ENCODE data around the gene KRTAP4-5. TPM values are rescaled to one million over a fixed set of nuclear protein-coding genes. Genes with fewer than 3 reads are reported as not detected.

KRTAP4-5 gene
- total RNA-seq, 1 donor from 2014 or later, result not detected

DNA sequence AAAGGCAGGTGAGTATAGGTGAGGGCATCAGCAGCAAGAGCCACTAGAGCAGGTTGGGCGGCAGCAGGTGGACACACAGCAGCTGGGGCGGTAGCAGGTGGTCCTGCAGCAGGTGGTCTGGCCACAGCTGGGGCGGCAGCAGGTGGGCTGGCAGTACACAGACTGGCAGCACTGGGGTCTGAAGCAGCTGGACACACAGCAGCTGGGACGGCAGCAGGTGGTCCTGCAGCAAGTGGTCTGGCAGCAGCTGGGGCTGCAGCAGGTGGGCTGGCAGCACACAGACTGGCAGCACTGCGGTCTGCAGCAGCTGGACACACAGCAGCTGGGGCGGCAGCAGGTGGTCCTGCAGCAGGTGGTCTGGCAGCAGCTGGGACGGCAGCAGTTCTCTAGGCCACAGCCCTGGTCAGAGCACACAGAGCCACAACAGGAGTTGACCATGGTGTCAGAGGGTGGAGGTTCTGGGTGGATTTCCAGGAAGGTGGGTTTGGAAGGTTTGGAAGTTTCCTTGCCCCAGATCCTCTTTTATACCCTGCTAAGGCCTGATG, 28.2 kb upstream of the KRTAP4-5 start, which contains the start of gene KRTAP4-2:
Gene KRTAP4-2, minus strand, starts transcription at position 495 of the 545 bp plus-strand sequence. Its CDS starts 57 bp downstream, at position 438.
- H2AFZ ChIP-seq (ENCODE audit: low read depth, low read length), result peak within 1 kb of the TSS; percentile 46
- H3K9me3 Mint-ChIP-seq (ENCODE audit: unreplicated experiment), result peaks cover 6% of the 10 kb centered on the region
- H3K9me3 ChIP-seq (ENCODE audit: insufficient read depth, low read depth, low read length), result no peaks in the 10 kb centered on the region
- H3K27me3 Mint-ChIP-seq (ENCODE audit: low read depth, unreplicated experiment), result peaks cover 12% of the 10 kb centered on the region
- H3K27me3 ChIP-seq (ENCODE audit: insufficient read depth, low read length), result no peaks in the 10 kb centered on the region
- DNase-seq (ENCODE audit: low read depth), result no peak
- no peak for TF ChIP-seq EZH2 (IDR thresholded peaks at IDR 0.05; ENCODE audit: insufficient read depth, low read length)
- TF ChIP-seq, protein P1, sequence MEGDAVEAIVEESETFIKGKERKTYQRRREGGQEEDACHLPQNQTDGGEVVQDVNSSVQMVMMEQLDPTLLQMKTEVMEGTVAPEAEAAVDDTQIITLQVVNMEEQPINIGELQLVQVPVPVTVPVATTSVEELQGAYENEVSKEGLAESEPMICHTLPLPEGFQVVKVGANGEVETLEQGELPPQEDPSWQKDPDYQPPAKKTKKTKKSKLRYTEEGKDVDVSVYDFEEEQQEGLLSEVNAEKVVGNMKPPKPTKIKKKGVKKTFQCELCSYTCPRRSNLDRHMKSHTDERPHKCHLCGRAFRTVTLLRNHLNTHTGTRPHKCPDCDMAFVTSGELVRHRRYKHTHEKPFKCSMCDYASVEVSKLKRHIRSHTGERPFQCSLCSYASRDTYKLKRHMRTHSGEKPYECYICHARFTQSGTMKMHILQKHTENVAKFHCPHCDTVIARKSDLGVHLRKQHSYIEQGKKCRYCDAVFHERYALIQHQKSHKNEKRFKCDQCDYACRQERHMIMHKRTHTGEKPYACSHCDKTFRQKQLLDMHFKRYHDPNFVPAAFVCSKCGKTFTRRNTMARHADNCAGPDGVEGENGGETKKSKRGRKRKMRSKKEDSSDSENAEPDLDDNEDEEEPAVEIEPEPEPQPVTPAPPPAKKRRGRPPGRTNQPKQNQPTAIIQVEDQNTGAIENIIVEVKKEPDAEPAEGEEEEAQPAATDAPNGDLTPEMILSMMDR (IDR thresholded peaks at IDR 0.05; ENCODE audit: insufficient read depth, low read depth, low read length), result no peak
- no peaks in the 10 kb centered on the region for H3K36me3 Mint-ChIP-seq (ENCODE audit: low read depth, unreplicated experiment)
- H3K4me1 ChIP-seq (ENCODE audit: insufficient read depth, low read length), result no peaks in the 10 kb centered on the region
- H3K9ac ChIP-seq (ENCODE audit: low read length), result no peak within 1 kb of the TSS
- no peaks in the 10 kb centered on the region for H3K79me2 ChIP-seq (ENCODE audit: insufficient read depth, low read length)
- FAIRE-seq, result no peak
- no peak within 1 kb of the TSS for H3K27ac Mint-ChIP-seq (ENCODE audit: unreplicated experiment)
- no peak within 1 kb of the TSS for H3K4me2 ChIP-seq (ENCODE audit: low read length)
- no peaks in the 10 kb centered on the region for H3K4me1 Mint-ChIP-seq (ENCODE audit: low read depth, unreplicated experiment)
- H3K36me3 ChIP-seq (ENCODE audit: insufficient read depth, low read length), result no peaks in the 10 kb centered on the region
- no peaks in the 10 kb centered on the region for H4K20me1 ChIP-seq (ENCODE audit: insufficient read depth, low read length)
- no peak within 1 kb of the TSS for H3K27ac ChIP-seq (ENCODE audit: low read depth, low read length)
- no peak within 1 kb of the TSS for H3K4me3 ChIP-seq (ENCODE audit: insufficient read depth, low read depth, low read length)
- H3K4me3 Mint-ChIP-seq (ENCODE audit: unreplicated experiment), result no peak within 1 kb of the TSS

DNA sequence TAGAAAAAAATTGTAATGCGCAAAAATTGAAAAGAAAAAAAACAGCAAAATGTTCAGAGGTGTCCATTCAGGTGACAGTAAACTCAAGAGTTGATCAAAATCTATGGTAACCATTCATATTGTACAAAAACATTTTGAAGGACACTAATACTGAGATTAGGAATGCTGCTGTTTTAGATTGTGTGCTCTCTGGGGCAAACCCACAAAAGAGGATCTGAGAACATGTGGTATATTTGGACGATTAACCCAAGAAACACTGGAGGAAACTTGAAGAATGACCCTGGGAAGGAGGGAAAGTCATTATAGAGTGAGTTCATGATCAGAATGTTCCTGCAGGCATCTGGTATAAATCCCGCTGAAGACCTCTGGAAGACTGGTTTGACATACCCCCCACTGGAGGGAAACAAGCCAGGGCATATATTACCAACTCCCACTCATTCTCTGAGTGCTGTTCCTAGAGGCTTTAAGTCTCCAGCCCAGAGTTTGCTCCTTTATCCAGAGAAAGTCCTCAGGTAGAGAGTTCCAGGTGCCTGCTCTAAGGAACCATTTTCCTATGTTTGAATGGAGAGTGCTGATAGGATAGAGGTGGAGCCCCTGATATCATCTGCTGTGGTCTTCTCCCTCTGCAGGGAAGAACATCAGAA, 27.2 kb upstream of the KRTAP4-5 start:
- no peak overlapping the region for H3K27ac Mint-ChIP-seq (ENCODE audit: unreplicated experiment)

More for the DNA sequence above, 27.2 kb upstream of the KRTAP4-5 start:
- DNase-seq (ENCODE audit: low read depth) (no peak), FAIRE-seq (no peak)
- H4K20me1 ChIP-seq (ENCODE audit: insufficient read depth, low read length), result no peaks in the 10 kb centered on the region
- no peaks in the 10 kb centered on the region for H3K36me3 Mint-ChIP-seq (ENCODE audit: low read depth, unreplicated experiment)
- no peak overlapping the region for H3K4me2 ChIP-seq (ENCODE audit: low read length)
- H2AFZ ChIP-seq (ENCODE audit: low read depth, low read length), result no peak overlapping the region
- no peak overlapping the region for H3K4me3 ChIP-seq (ENCODE audit: insufficient read depth, low read depth, low read length)
- no peak overlapping the region for H3K9ac ChIP-seq (ENCODE audit: low read length)
- H3K4me1 Mint-ChIP-seq (ENCODE audit: low read depth, unreplicated experiment), result no peaks in the 10 kb centered on the region
- peaks cover 15% of the 10 kb centered on the region for H3K27me3 Mint-ChIP-seq (ENCODE audit: low read depth, unreplicated experiment)
- no peak overlapping the region for H3K27ac ChIP-seq (ENCODE audit: low read depth, low read length)
- no peaks in the 10 kb centered on the region for H3K27me3 ChIP-seq (ENCODE audit: insufficient read depth, low read length)
- no peaks in the 10 kb centered on the region for H3K79me2 ChIP-seq (ENCODE audit: insufficient read depth, low read length)
- no peak overlapping the region for H3K4me3 Mint-ChIP-seq (ENCODE audit: unreplicated experiment)
- H3K9me3 Mint-ChIP-seq (ENCODE audit: unreplicated experiment), result peaks cover 6% of the 10 kb centered on the region
- H3K36me3 ChIP-seq (ENCODE audit: insufficient read depth, low read length), result no peaks in the 10 kb centered on the region
- TF ChIP-seq, protein P1 (IDR thresholded peaks at IDR 0.05; ENCODE audit: insufficient read depth, low read depth, low read length), result no peak
- no peak for TF ChIP-seq EZH2 (IDR thresholded peaks at IDR 0.05; ENCODE audit: insufficient read depth, low read length)
- no peaks in the 10 kb centered on the region for H3K4me1 ChIP-seq (ENCODE audit: insufficient read depth, low read length)
- H3K9me3 ChIP-seq (ENCODE audit: insufficient read depth, low read depth, low read length), result no peaks in the 10 kb centered on the region
